Epithelial cell of esophagus (primary cell): ENCODE data around the gene GRIA4.

Experiments used
- DNase-seq: peaks from one replicate; pipeline ENCODE4 v3.0.0; 2010; ENCODE audit warnings: low read depth
- H3K4me3 ChIP-seq: 2 replicates; pipeline ENCODE4 v1.5.1; 2011; ENCODE audit warnings: mild to moderate bottlenecking, low read length, control low read depth
- TF ChIP-seq, protein P1 (sequence below): IDR thresholded peaks from 2 replicates; pipeline ENCODE4 v1.5.1; 2011; ENCODE audit warnings: low read depth, mild to moderate bottlenecking, low read length, control low read depth, inconsistent platforms; ENCODE audit not compliant: insufficient read depth; ENCODE audit errors: missing control alignments

The GRIA4 gene

DNA sequence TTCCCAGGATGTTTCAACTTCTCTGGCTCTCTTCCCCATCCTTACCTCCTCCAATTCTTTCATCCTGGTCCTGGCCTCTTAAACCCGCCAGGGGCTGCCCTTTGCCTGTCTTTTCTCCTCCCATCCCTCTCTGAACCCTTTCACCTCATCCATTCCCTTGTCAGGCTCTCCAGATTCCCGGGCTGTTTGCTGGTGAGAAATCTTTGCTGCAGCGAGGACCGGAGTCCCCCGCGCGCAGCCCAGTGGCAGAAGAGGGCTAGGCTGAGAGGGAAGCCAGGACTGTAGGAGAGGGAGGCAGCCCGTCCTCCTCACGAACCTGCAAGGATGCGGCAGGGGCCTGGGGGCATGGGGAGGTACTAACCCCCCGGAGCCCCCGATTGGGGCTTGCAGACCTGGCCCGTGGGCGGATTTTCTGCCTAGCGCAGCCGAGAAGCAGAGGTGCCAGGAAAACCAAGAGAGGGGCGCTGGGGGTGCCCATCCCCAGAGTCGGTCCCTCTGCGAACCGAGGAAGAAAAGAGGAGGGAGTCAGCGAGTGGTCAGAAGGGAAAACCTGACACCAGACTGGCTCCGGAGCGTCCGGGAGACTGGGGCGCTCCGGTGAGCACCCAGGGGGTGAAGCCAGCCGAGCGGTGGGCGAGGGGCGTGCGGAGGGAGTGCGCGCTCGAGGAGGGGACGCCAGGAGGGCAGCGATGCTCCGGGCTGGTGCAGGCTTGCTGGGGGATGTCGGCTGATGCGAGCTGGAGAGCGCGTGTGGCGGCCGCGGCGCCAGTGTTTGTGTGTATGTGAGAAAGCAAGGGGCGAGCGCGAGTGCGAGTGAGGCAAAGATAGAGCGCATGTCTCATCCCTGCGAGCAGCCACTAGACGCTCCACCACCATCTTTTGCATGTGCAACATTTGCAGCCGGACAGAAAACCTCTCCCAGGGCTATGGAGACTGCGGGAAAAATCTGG lies at the start of gene GRIA4:
Gene GRIA4, plus strand, starts transcription at position 242 of the 950 bp plus-strand sequence. CDS start 925 bp downstream, outside the sequence.
- TF ChIP-seq, protein P1, sequence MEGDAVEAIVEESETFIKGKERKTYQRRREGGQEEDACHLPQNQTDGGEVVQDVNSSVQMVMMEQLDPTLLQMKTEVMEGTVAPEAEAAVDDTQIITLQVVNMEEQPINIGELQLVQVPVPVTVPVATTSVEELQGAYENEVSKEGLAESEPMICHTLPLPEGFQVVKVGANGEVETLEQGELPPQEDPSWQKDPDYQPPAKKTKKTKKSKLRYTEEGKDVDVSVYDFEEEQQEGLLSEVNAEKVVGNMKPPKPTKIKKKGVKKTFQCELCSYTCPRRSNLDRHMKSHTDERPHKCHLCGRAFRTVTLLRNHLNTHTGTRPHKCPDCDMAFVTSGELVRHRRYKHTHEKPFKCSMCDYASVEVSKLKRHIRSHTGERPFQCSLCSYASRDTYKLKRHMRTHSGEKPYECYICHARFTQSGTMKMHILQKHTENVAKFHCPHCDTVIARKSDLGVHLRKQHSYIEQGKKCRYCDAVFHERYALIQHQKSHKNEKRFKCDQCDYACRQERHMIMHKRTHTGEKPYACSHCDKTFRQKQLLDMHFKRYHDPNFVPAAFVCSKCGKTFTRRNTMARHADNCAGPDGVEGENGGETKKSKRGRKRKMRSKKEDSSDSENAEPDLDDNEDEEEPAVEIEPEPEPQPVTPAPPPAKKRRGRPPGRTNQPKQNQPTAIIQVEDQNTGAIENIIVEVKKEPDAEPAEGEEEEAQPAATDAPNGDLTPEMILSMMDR: no peak
- no peak within 1 kb of the TSS for H3K4me3 ChIP-seq
- DNase-seq: peak; percentile 24

DNA sequence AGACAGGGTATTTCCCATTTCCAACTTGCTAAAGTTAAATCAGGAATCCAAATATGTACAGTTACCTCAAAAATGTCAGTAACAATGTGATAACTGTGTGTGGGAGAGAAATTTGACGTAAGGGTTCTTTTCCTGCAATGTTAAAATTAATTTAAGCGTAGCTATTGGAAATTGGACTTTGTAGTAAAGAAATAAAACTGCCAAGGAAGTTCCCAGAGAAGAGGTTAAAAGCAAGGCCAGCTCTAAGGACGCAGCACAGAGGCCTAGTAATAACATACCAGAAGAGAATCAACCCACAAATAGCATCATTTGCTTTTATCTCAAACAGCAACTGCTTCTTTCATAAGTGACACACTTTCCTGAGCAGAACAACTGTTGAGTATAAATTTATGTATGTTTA lies 36.8 kb upstream of the GRIA4 start:
- no peak overlapping the region for H3K4me3 ChIP-seq
- TF ChIP-seq, protein P1: no peak
- no peak for DNase-seq

DNA sequence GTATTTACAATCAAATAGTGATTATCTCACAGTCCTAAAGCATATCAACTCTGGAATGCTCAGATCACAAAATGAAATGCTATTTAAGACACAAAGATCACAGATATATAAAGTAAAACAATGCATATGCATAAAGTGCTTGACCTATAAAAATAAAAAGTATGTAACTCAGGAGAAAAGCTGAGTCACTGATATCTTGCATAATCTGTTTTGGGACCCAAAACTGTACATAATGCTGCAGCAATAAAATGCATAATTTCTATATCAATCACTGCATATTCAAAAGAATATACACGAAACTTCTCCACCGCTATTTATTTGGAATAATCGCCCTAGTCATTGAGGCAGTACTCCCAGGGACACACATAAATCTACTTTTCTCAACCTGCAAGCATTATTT lies 34.9 kb upstream of the GRIA4 start:
- TF ChIP-seq, protein P1: no peak
- no peak overlapping the region for H3K4me3 ChIP-seq
- DNase-seq: peak; percentile 5

DNA sequence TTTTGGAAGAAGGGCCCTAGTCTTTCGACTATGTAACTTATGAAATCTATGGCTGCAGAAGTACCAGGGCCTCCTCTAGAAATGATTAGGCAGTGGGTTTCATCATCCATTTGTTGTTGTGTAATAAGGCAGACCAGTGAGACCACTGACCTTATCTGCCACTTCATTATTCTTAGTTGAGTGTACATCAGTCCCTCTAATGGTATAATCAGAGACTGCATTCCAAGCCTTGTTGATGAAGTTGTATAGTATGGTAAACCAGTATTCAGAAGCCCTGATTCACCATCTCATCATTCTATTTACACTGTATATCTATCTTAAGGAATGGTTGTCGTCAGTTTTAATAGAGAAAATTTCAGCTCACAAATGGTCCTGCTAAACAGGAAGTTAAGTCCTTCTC lies 32.2 kb upstream of the GRIA4 start:
- H3K4me3 ChIP-seq: no peak overlapping the region
- TF ChIP-seq, protein P1: no peak
- DNase-seq: peak; percentile 37

DNA sequence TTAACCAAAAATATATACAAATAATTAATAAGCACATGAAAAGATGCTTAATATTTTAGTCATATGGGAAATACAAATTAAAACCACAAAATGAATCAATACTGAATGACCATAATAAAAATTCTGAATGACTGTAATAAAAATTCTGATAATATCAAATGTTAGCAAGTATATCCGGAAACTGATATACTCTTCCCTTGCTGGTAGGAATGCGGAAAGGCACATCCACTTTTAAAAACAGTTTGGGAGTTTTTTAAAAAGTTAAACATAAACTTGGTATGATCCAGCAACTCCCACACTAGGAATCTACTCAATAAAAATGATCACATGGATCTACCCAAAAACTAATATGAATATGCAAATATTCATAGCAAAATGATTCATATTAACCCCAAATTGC lies 30.8 kb upstream of the GRIA4 start:
- TF ChIP-seq, protein P1: no peak
- H3K4me3 ChIP-seq: no peak overlapping the region
- no peak for DNase-seq

DNA sequence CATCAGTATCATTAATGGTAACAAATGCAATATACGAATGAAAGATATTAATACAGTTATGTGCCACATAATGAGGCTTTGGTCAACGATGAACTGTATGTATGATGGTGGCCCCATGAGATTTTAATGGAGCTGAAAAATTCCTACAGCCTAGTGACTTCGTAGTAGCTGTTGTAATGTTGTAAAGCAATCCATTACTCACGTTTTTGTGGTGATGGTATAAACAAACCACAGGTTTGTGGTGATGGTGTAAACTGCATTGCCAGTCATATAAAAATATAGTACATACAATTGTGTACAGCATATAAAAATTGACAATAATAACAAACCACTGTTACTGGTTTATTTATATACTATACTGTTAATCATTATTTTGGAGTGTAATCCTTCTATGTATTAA lies 27.4 kb upstream of the GRIA4 start:
- TF ChIP-seq, protein P1: no peak
- DNase-seq: peak; percentile 2
- H3K4me3 ChIP-seq: no peak overlapping the region
